IMR-90 (cell line): ENCODE measurements around the gene TIAM2. TPM values are rescaled to one million over a fixed set of nuclear protein-coding genes. Genes with fewer than 3 reads are reported as not detected.

Experiments used
- ATAC-seq: fragments of 200-7000 bp; cut with Tn5 transposase; 2 replicates; pipeline ENCODE4 v1.9.1; 2020; ENCODE audit warnings: low read depth, mild to moderate bottlenecking, moderate library complexity
- BruUV-seq: library from RNA; stranded (reverse); fragments of 400-500 nt; replicated peaks from 2 replicates; lab custom pipeline; 2021; lab: Mats Ljungman, UMichigan
- CTCF ChIA-PET: fragments of 300-600 bp; formaldehyde crosslinking; extraction: SDS; loops from one replicate; lab custom pipeline; 2021; ENCODE audit warnings: antibody characterized with exemption; lab: Yijun Ruan, JAX
- POLR2A ChIA-PET: fragments of 300-600 bp; sonication (Branson Sonifier 250); formaldehyde crosslinking; loops from one replicate; lab custom pipeline; 2022; ENCODE audit warnings: antibody characterized with exemption; ENCODE audit not compliant: unreplicated experiment; lab: Charles Lee
- DNase-seq: peaks from one replicate; pipeline ENCODE4 v3.0.0; 2013
- H2AFZ ChIP-seq: replicated peaks from 2 replicates; pipeline ENCODE3; 2013; ENCODE audit warnings: low read length, mild to moderate bottlenecking; ENCODE audit not compliant: poor library complexity
- H2AK5ac ChIP-seq: 2 replicates; pipeline ENCODE4 v1.6.1; 2013; ENCODE audit warnings: low read depth, low read length, inconsistent platforms
- H2AK9ac ChIP-seq: replicated peaks from 2 replicates; pipeline ENCODE3; 2013; ENCODE audit warnings: mild to moderate bottlenecking, low read depth, low read length, moderate library complexity; ENCODE audit not compliant: poor library complexity
- H2BK120ac ChIP-seq: 2 replicates; pipeline ENCODE4 v1.6.1; 2013; ENCODE audit warnings: low read depth, low read length, inconsistent platforms
- H2BK15ac ChIP-seq: 3 replicates; pipeline ENCODE4 v1.6.1; 2013; ENCODE audit warnings: low read depth, low read length, inconsistent platforms
- H2BK20ac ChIP-seq: 2 replicates; pipeline ENCODE4 v1.6.1; 2013; ENCODE audit warnings: low read depth, mild to moderate bottlenecking, inconsistent platforms, low read length, moderate library complexity
- H2BK5ac ChIP-seq: 2 replicates; pipeline ENCODE4 v1.6.1; 2013; ENCODE audit warnings: mild to moderate bottlenecking, low read depth, low read length, inconsistent platforms; ENCODE audit not compliant: poor library complexity, severe bottlenecking
- H3K14ac ChIP-seq: replicated peaks from 2 replicates; pipeline ENCODE4 v1.6.1; 2013; ENCODE audit warnings: low read depth, low read length, inconsistent platforms
- H3K18ac ChIP-seq: 2 replicates; pipeline ENCODE4 v1.6.1; 2013; ENCODE audit warnings: low read depth, low read length, control low read depth
- H3K23ac ChIP-seq: 2 replicates; pipeline ENCODE4 v1.6.1; 2013; ENCODE audit warnings: low read depth, low read length, inconsistent platforms
- H3K27ac ChIP-seq: 2 replicates; pipeline ENCODE4 v1.5.1; 2013; ENCODE audit warnings: mild to moderate bottlenecking, control low read depth, low read length; ENCODE audit not compliant: insufficient read depth
- H3K27me3 ChIP-seq: 2 replicates; pipeline ENCODE4 v1.6.1; 2013; ENCODE audit warnings: low read length; ENCODE audit not compliant: control insufficient read depth, insufficient read depth
- H3K36me3 ChIP-seq: 2 replicates; pipeline ENCODE4 v1.6.1; 2013; ENCODE audit warnings: low read length, mixed read lengths; ENCODE audit not compliant: control insufficient read depth, insufficient read depth
- H3K4ac ChIP-seq: 2 replicates; pipeline ENCODE4 v1.6.1; 2013; ENCODE audit warnings: low read depth, low read length, inconsistent platforms
- H3K4me1 ChIP-seq: 2 replicates; pipeline ENCODE4 v1.6.1; 2013; ENCODE audit warnings: low read length, mixed read lengths; ENCODE audit not compliant: control insufficient read depth, insufficient read depth
- H3K4me2 ChIP-seq: 2 replicates; pipeline ENCODE4 v1.6.1; 2013; ENCODE audit warnings: low read depth, mild to moderate bottlenecking, control low read depth, low read length, moderate library complexity
- H3K4me3 ChIP-seq: 2 replicates; pipeline ENCODE4 v1.5.1; 2013; ENCODE audit warnings: low read depth, mild to moderate bottlenecking, control low read depth, low read length, moderate library complexity; ENCODE audit not compliant: insufficient read depth
- H3K56ac ChIP-seq: 2 replicates; pipeline ENCODE4 v1.6.1; 2013; ENCODE audit warnings: low read length, inconsistent platforms; ENCODE audit not compliant: insufficient read depth; ENCODE audit errors: extremely low read depth
- H3K79me1 ChIP-seq, 2 experiments: 2 replicates each; pipeline ENCODE4 v1.6.1; 2013; ENCODE audit warnings: low read length in 2 of 2, inconsistent platforms in 1 of 2, low read depth in 1 of 2
- H3K9ac ChIP-seq: 2 replicates; pipeline ENCODE4 v1.6.1; 2013; ENCODE audit warnings: low read depth, low read length, control low read depth
- H3K9me1 ChIP-seq: 2 replicates; pipeline ENCODE4 v1.6.1; 2013; ENCODE audit warnings: low read length, inconsistent platforms; ENCODE audit not compliant: insufficient read depth
- H3K9me3 ChIP-seq: 2 replicates; pipeline ENCODE4 v1.6.1; 2013; ENCODE audit warnings: low read length; ENCODE audit not compliant: control insufficient read depth, insufficient read depth
- H4K20me1 ChIP-seq: 2 replicates; pipeline ENCODE4 v1.6.1; 2013; ENCODE audit warnings: low read length, inconsistent platforms; ENCODE audit not compliant: insufficient read depth
- H4K5ac ChIP-seq: 2 replicates; pipeline ENCODE4 v1.6.1; 2013; ENCODE audit warnings: mild to moderate bottlenecking, low read depth, low read length, control low read depth
- H4K8ac ChIP-seq, 2 experiments: 2 replicates each; pipeline ENCODE4 v1.6.1; 2013; ENCODE audit warnings: low read depth in 2 of 2, low read length in 2 of 2, control low read depth in 1 of 2, inconsistent platforms in 1 of 2
- H4K91ac ChIP-seq: 2 replicates; pipeline ENCODE4 v1.6.1; 2013; ENCODE audit warnings: low read depth, low read length, inconsistent platforms; ENCODE audit not compliant: insufficient read depth
- CHD1 ChIP-seq: IDR thresholded peaks from 2 replicates; pipeline ENCODE4 v1.6.1; 2012; ENCODE audit warnings: low read depth, low read length, improper control_type of control experiment
- CTCF ChIP-seq: conservative IDR thresholded peaks from 2 replicates; pipeline ENCODE4 v1.5.1; 2012; ENCODE audit warnings: mild to moderate bottlenecking, low read depth, low read length, improper control_type of control experiment
- MAZ ChIP-seq: IDR thresholded peaks from 2 replicates; pipeline ENCODE4 v1.6.1; 2012; ENCODE audit warnings: low read depth, mild to moderate bottlenecking, low read length, improper control_type of control experiment, moderate library complexity, borderline replicate concordance
- NFE2L2 ChIP-seq: fragments of 150-350 bp; IDR thresholded peaks from 2 replicates; pipeline ENCODE4 v1.6.1; 2016; ENCODE audit warnings: low read depth, mild to moderate bottlenecking, low read length
- POLR2A ChIP-seq: IDR thresholded peaks from 2 replicates; pipeline ENCODE4 v1.6.1; 2012; ENCODE audit warnings: mild to moderate bottlenecking, low read depth, low read length
- RAD21 ChIP-seq: IDR thresholded peaks from 2 replicates; pipeline ENCODE4 v1.6.1; 2012; ENCODE audit warnings: low read length, improper control_type of control experiment
- RCOR1 ChIP-seq: IDR thresholded peaks from 2 replicates; pipeline ENCODE4 v1.6.1; 2012; ENCODE audit warnings: mild to moderate bottlenecking, low read length, improper control_type of control experiment; ENCODE audit not compliant: insufficient replicate concordance
- WGBS, 2 experiments: methylation state at CpG; one replicate each; pipeline versions ENCODE4 v1.1.5 to v1.1.7; 2013; ENCODE audit warnings: missing lambda C conversion rate in 2 of 2; ENCODE audit not compliant: insufficient read length in 1 of 2; ENCODE audit errors: extremely low coverage in 2 of 2; 5-methylcytosine and 5-hydroxymethylcytosine counted together
- dilution Hi-C: fragments of 300-500 bp; cut with HindIII; formaldehyde crosslinking; loops from one replicate; pipeline ENCODE4 v1.14.3; 2018; ENCODE audit warnings: low sequenced_read_pairs; ENCODE audit not compliant: unreplicated experiment
- in situ Hi-C: fragments of 300-500 bp; cut with MboI; formaldehyde crosslinking; loops from 3 replicates; pipeline ENCODE4 v1.14.3; 2019; ENCODE audit warnings: low sequenced_read_pairs, inconsistent platforms, mixed read lengths
- intact Hi-C: fragments of 100-400 bp; cut with micrococcal nuclease; formaldehyde crosslinking; loops from 2 replicates; pipeline ENCODE4 v1.10.0; 2022
- polyA plus RNA-seq, 3 experiments: library from polyadenylated mRNA; depleted of rRNA; stranded (reverse); fragments of >200 nt; gene quantifications; 2 replicates each; pipeline ENCODE4 v1.2.3, GENCODE V29; 2012; ENCODE audit warnings: low replicate concordance in 1 of 3
- total RNA-seq: library from RNA; depleted of rRNA; stranded (reverse); fragments of >200 nt; gene quantifications from 2 replicates; pipeline ENCODE4 v1.2.3, GENCODE V29; 2012

Gene TIAM2
- total and polyA plus RNA-seq, 2 of the 4 experiments (the other 2 are of a cell fraction), result 3.1 to 4.7 TPM

- no peak overlapping the region for H2AK9ac ChIP-seq
- in situ Hi-C loops (no loop called here), intact Hi-C loops (no loop called here), dilution Hi-C loops (no loop called here)
- ATAC-seq, result no peak
- H3K9me3 ChIP-seq, result peaks cover 2% of the 10 kb centered on the region; the same call in 1 of the 2 replicates
- no peak overlapping the region for H3K18ac ChIP-seq
- no peak overlapping the region for H3K4ac ChIP-seq
- no peaks in the 10 kb centered on the region for H3K36me3 ChIP-seq
- no peaks in the 10 kb centered on the region for H3K27me3 ChIP-seq
- H3K23ac ChIP-seq, result no peak overlapping the region
- H2AK5ac ChIP-seq, result no peak overlapping the region
- no peak overlapping the region for H2BK20ac ChIP-seq
- no peak overlapping the region for H2AFZ ChIP-seq
- H3K4me2 ChIP-seq, result no peak overlapping the region
- H2BK120ac ChIP-seq, result no peak overlapping the region
- H3K14ac ChIP-seq, result no peak overlapping the region
- peaks cover 13% of the 10 kb centered on the region for H3K4me1 ChIP-seq
- DNase-seq, result no peak
- H4K5ac ChIP-seq, result no peak overlapping the region
- H3K79me1 ChIP-seq, result no peaks in the 10 kb centered on the region
- H3K4me3 ChIP-seq, result no peak overlapping the region
- TF ChIP-seq NFE2L2 (no peak), POLR2A (no peak), RAD21 (no peak), CHD1 (no peak), CTCF (no peak), RCOR1 (no peak), MAZ (no peak)
- no peaks in the 10 kb centered on the region for H4K20me1 ChIP-seq
- H2BK15ac ChIP-seq, result no peak overlapping the region
- H2BK5ac ChIP-seq, result no peak overlapping the region
- no peak overlapping the region for H3K9ac ChIP-seq
- no peak overlapping the region for H4K91ac ChIP-seq
- WGBS, 2 experiments, result 40% methylated on average over 1 of the region's 4 CpGs; no CpG with 5 or more reads in 1 of the 2 experiments
- ChIA-PET CTCF (no interaction called here), POLR2A (no interaction called here)
- no peak overlapping the region for H3K27ac ChIP-seq
- H3K56ac ChIP-seq, result no peak overlapping the region
- H4K8ac ChIP-seq, result no peak overlapping the region
- no TSS peak for BruUV-seq
- H3K9me1 ChIP-seq, result peaks cover 5% of the 10 kb centered on the region; the same call in 1 of the 2 replicates
Measured at GRCh38 chr6:155227046-155227445, 231.9 kb downstream of the TIAM2 start.
